GM19043 (cell line): Measurements from ENCODE around the gene GAL.
"Not testable (repeated sequence)": the region's sequence is repeated elsewhere in the genome, so short reads cannot be mapped to it uniquely, and the experiment has no call there.

Experiments used
- ATAC-seq: cut with Tn5 transposase; IDR thresholded peaks from one replicate; pipeline ENCODE4 v1.9.1; 2021; ENCODE audit warnings: low read depth; ENCODE audit not compliant: unreplicated experiment

The GAL gene, protein sequence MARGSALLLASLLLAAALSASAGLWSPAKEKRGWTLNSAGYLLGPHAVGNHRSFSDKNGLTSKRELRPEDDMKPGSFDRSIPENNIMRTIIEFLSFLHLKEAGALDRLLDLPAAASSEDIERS

DNA sequence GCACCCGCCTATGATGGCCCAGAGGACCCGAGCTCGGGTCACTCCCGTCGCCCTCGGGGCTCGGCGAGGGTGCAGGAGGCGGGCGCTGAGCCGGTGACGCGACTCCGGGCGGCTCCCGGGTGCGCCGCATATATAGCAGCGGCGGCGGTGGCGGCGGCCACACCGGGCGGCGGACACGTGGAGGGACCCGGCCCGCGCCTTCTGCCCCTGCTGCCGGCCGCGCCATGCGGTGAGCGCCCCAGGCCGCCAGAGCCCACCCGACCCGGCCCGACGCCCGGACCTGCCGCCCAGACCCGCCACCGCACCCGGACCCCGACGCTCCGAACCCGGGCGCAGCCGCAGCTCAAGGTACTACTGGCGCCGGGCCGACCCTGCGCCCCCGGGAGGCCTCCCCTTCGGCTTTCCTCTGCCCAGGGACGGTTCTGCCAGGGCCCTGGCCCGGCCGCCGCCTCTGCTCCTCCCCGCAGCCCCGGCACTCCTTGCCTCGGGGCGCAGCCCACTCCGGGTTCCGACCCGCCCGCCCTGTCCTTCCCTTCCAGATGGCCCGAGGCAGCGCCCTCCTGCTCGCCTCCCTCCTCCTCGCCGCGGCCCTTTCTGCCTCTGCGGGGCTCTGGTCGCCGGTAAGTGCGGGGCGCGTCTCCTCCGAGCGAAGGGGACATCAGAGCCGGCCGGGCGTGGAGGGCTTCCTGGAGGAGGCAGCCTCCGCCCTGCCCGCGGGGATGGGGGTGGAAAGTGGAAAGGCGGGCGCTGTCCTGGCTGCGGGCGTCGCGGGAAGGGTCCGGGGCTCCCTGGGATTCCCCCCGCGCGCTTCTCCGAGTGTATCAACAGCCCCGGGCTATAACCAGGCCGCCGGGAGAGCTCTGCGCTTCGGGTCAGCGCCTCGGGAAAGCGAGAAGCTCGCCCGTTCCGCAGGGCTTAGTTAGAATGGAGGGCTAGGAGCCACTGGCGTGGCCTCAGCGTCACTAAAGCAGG is at the start of gene GAL:
Gene GAL, plus strand, starts transcription at position 160 of the 972 bp plus-strand sequence. Its CDS starts 380 bp downstream, at position 540.
- no peak for ATAC-seq

DNA sequence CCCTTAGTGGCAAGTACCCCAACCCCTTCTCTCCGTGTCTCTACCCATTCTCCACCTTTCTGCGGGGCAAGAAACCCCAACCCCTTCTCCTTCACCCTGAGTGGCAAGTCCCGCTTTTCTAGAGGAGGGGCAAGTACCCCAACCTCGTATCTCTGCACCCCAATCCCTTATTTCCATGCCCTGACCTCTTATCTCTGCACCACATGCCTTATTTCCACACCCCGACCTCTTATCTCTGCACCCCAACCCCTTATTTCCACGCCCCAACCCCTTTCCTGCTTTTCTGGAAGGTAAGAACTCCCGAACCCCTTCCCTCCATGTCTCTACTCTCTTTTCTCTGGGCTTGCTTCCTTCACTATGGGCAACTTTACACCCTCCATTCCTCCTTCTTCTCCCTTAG is 49.7 kb upstream of the GAL start:
- not testable (repeated sequence) for ATAC-seq

DNA sequence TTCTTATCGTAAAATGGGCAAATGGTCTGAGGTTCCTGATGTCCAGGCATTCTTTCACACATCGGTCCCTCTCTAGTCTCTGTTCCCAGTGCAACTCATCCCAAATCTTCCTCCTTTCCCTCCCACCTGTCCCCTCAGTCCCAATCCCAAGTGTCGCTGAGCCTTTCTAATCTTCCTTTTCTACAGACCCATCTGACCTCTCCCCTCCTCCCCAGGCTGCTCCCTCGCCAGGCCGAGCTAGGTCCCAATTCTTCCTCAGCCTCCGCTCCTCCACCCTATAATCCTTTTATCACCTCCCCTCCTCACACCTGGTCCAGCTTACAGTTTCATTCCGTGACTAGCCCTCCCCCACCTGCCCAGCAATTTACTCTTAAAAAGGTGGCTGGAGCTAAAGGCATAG is 49.2 kb upstream of the GAL start:
- not testable (repeated sequence) for ATAC-seq

DNA sequence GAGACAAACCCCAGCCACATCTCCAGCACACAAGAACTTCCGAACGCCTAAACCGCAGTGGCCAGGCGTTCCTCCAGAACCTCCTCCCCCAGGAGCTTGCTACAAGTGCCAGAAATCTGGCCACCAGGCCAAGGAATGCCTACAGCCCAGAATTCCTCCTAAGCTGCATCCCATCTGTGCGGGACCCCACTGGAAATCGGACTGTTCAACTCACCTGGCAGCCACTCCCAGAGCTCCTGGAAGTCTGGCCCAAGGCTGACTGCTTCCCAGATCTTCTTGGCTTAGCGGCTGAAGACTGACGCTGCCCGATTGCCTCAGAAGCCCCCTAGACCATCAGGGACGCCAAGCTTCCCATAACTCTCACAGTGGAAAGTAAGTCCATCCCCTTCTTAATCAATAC is 48.5 kb upstream of the GAL start:
- not testable (repeated sequence) for ATAC-seq

DNA sequence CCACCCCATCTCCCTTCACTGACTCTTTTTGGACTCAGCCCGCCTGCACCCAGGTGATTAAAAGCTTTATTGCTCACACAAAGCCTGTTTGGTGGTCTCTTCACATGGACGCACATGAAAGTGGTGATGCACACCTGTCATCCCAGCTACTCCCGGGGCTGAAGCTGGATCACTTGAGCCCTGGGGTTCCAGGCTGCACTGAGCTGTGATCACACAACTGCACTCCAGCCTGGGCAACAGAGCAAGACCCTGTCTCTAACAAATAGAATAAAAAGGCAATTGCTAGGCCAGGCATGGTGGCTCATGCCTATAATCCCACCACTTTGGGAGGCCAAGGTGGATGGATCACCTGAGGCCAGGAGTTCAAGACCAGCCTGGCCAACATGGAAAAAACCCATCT is 45.0 kb upstream of the GAL start:
- ATAC-seq, result not testable (repeated sequence)

DNA sequence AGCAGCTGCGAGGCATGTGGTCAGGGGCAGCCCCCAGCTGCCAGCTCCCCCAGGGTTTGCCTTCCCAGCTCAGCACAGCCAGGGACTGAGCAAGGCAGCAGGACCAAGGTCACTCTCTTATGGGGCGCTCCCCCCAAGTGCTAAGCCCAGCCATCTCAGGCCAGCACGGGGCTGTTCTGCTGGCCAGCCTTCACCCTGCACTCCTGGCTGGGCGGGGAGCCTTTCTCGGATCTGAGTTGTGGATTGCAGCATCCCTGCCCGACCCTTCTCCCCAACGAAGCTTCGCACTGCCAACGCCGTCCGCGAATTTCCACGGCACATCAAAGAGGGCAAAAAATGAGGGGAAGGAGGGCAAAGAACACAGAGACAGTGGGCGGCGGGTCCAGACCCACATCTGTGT is 42.5 kb upstream of the GAL start:
- ATAC-seq, result no peak

DNA sequence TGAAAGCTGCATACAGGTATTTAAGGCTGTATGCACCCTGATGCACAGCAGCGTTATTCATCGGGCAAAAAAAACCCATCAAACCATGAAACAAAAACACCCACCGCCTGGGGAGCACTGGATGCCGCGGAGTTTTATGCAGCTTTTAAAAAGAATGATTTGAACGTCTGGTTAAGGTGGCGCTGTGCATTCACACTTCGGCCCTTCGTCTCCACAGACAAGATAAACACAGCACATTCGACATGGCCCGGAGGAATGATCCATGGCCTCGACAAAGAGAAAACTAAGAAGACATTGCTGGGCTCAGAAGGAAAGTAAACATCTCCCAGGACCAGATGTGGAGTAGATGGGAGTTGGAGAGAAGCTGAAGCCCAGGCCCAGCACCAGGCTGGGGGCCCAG is 40.8 kb upstream of the GAL start:
- ATAC-seq, result no peak

DNA sequence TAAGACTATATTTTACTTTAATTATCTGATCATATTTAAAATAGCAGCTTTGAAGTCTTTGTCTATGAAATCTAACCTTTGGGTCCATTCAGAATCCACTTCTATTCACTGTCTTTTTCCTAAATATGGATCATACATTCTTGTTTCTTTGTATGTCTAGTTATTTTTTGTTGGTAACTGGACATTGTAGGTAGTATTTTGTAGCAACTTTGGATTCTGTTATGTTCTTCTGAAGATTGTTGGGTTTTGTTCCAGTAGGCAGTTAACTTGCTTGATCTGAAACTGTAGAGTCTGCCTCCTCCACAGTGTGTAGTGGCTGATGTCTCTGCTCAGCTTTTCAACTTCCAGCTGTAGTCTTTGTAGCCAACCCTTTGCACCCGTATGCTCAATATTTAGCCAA is 37.5 kb upstream of the GAL start:
- no peak for ATAC-seq

DNA sequence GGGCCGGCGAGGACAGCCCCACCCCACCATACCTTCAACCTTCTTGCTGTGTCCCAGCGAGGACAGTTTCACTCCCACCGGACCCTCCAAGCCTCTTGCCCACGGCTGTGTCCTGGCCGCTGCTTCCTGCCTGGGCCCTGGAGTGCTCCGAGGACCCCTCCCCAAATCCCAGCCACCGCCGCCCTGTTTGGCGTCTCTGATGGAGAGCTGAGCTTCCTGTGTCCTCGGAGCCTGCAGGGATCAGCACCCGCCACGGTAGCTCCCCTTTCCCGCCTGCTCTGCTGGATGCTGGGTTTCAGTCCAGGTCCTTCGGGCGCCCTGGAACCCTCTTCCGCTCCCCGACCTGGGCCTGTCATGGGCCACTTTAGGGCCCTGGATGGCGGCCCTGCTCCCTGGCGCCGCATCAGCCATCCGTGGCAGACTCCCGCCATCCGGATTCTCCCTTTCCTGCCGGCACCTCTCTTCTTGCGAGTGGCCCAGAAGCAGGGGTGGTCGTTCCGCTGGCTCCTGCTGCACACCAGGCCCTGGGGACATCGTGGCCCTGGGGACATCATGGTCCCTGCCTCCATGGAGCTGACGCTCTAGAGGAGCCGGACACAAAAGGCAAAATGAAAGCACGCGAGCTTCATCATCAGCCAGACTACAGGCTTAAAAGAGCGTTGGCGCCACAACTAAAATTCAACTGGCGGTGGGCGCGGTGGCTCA is 34.3 kb upstream of the GAL start:
- no peak for ATAC-seq

DNA sequence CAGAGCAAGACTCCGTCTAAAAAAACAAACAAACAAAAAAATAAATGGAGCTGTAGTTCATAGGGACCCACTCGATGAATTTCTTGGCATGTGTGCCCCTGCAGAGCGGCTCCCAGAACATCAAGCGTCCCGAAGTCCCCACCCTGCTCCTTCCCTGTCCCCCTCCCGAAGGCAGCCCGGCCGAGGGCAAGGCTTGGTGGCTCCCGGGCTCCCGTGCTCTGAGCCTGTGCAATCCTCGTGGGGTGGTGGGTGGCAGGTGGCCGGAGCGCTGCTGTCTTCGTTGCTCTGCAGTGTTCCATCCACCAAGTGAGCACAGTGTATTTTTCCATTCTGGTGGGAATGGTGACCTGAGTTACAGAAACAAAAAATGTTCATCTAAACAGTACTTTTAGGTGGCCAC is 33.5 kb upstream of the GAL start:
- ATAC-seq, result no peak

DNA sequence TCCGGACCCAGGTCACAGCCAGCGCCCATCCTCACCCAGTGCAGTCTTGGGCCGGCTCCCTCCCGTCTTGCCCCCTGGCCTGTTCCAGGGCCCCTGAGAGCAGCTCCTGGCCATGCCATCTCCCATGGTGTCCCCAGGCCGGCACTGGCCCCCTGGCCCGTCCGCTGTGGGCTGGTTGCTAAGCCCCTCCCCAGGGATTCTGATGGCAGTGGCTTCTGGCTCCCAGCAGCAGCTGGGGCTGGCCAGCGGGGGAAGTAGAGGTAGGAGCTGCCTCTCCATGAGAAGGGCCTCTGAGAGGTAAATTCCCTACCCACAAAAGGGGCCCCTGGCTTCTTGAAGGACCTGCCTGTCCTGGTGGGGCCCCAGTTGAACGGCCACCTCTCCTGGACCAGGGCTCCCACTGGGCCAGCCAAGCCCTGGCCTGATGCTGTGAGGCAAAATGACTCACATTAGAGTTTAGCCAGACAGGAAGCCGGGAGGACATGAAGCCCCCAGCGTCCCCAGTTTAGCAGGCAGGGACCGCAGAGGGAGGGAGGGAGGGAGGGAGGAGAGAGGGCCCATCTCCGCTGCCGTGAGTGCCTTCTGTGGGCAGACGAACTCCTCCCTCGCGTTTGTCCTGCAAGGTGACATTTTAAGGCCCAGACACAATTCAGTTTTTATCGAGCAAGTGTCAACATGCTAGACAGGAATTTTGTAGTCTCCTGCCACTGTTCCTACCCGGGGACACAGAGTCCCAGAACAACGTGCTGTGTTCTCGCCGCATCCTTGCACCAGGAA is 32.9 kb upstream of the GAL start:
- ATAC-seq, result no peak

DNA sequence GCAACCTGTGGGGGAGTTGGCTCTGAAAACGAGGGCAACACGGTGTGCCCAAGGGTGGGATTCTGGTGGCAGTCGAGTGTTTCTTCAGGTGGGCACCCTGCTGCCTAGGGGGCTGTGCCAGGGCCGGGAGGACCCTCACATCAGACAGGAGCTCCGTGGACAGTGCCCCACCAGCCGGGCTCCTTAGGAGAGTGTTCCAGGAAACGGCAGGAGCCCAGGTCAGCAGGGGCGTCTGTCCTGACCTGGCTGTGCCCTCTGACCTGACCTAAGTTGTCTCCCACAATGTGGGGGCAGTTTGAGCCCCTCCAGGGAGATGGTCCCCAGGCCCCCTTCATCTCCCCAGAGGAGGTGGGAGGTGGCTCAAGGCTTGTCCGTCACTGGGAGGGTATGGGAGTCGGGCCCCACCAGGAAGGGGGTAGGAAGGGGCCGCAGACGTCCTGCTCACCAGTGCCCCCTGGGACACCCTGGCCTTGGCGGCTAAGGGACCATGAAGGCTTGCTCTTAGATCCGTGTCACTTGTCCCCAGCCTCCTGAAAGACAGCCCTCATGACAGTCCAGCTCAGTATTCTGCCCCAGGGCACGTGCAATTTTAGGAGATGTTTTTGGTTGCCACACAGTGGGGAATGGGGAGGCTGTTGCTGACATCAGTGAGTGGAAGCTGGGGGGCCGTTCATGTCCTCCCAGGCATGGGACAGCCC is 32.2 kb upstream of the GAL start:
- ATAC-seq, result no peak

DNA sequence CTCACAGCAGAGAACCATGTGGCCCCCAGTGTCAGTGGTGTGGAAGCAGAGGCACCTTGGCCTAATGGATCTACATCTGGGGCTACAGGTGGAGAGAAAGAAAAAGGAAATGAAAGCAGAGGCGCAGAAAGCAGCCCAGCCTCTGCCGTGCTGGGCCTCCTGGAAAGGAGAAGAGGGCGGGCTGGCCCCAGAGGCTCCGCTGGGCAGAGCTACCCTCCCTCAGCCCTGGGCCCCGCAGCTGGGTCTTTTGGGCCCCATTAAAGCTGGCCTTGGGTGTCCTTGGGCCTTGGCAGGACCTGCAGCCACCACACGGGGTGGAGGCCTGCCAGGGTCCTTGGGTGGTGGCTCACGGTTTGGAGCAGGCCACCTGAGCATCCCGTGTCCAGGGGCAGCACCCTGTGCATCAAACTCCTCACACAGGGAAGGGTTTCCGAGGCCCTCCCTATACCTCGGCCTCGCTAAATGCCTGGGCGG is 31.6 kb upstream of the GAL start:
- ATAC-seq, result no peak

DNA sequence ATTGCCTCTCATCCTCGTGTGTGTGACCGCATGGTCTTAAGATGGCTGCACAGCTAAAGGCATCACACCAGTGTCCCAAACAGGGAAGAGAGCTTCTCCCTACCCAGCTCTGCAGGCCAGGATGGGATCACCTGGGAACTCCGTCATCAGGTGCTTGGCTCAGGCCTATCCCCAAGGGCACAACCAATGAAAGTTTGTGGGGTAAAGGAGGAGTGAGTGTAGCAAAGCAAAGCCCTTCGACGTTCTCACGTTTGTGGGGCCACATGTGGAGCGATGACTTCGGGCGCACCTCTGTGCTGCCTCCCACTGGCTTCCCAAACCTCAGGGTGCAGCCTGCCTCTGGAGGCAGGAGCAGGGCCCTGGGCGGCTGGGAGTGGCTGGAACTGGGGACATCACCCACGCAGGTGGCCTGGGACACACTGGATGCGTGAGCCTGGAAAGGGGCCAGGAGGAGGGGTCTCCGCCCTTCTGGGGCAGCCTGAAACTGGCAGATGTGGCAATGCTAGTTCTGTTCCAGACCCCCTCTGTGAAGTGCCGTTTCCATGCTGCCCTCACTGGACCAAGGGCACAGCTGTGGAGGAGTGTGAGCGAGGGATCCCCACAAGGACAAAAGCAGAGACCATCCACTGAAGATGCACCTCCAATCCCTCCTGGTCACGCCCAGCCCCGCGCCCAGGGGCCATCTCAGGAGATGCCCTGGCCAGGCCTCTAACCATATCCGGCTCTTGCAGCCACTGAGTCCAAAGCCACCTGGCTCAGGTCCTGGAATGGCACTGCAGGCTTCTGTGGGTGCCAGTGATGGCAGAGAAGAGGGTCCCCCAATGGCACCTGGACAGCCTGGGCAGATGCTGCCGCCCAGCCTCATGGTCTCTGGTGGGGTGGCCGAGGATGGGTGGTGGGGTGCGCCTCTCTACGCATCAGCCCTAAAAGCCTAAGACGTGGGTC is 30.6 kb upstream of the GAL start:
- no peak for ATAC-seq

DNA sequence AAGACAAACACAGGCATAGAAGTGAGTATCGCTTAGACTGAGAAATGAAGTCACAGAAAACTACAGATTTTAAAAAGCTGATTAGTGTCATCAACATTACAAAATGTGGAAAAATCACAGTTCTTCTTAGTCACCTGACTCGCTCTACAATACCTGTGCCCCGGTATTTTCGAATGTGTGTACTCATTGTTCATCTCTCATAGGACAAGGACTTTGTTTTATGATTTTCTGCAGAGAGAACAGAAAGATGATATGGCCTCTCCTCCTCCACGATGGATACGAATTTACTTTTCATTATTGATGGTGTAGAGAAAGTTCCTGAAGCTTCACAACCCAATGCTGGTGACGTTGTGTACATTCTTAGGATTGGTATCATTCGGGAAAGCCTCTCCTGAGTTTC is 29.4 kb upstream of the GAL start:
- no peak for ATAC-seq

DNA sequence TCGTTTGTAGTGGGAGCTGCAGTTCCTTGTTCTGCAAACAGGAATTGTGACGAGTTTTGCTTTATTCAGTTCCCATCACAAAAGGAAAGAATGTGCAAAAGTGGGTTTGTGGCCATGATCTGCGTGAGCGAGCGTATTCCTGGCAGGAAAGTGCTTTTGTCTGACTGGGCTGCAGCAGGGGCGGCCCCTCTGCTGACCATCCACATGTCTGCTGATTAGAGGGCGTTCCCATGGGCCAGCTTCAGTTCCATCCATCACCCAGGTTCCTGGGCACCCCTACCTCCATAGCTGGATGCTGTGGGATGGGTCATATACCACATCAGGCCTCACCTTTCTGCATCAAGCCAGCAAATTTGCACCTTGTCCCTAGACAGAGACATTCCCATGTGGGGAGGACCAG is 28.9 kb upstream of the GAL start:
- no peak for ATAC-seq

DNA sequence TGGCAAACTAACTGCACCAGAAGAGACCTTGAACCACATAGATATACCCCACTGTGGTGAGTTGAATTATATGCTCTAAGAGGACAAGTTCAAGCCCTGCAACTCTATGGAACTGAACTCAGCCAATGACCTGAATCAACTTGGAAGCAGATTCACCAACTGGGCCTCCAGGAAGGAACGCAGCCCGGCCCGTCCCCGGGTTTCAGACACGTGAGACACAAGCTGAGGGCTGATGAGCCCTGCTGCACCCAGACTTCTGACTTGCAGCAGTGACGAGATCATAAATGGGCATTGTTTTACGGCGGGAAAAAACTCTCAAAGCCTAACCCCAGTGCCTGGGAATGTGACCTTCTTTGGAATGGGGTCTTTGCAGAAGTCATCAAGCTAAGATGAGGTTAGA is 28.5 kb upstream of the GAL start:
- ATAC-seq, result no peak

DNA sequence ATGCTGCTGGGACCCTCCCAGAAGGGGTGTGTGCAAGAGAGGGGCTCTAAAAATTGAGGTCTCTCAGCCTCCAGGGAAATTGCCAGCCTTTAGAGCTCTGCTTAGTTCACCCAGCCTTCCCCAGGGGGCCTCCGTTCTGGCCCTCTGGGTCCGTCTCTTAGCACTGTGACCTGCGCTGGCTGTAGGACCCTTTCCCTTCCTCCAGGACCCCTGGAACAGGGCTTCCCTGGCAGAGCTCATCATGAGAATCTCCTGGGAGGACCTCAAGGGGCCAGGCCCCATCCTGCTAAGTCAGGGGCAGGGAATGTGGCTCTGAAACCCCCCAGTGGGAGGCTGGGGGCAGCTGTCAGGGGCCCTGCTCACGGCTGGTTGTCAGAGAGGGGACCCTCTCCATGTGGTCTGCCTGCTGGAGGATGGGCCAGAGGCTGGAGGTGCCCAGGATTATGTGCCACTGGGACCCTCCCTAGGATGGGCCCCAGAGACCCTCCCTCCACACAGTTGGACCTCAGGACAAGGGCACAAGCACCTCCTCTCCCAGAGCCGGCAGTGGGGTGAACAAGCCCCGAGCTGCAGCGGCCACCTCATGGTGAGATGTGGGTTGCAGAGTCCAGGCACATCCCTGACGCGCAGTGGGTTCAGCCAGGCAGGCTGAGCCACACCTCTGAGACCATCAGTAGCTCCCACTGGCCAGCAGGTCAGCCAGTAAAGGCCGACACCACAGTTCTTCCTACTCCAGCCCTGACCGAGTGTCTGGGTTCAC is 27.1 kb upstream of the GAL start:
- no peak for ATAC-seq
